IMR-90 (cell line): ENCODE data around the gene NDUFAF5. TPM values are rescaled to one million over a fixed set of nuclear protein-coding genes. Genes with fewer than 3 reads are reported as not detected.

ENCODE experiments used
- ATAC-seq: fragments of 200-7000 bp; cut with Tn5 transposase; 2 replicates; pipeline ENCODE4 v1.9.1; 2020; ENCODE audit warnings: low read depth, mild to moderate bottlenecking, moderate library complexity
- BruUV-seq: library from RNA; stranded (reverse); fragments of 400-500 nt; replicated peaks from 2 replicates; lab custom pipeline; 2021; lab: Mats Ljungman, UMichigan
- CTCF ChIA-PET: fragments of 300-600 bp; formaldehyde crosslinking; extraction: SDS; loops from one replicate; lab custom pipeline; 2021; ENCODE audit warnings: antibody characterized with exemption; lab: Yijun Ruan, JAX
- POLR2A ChIA-PET: fragments of 300-600 bp; sonication (Branson Sonifier 250); formaldehyde crosslinking; loops from one replicate; lab custom pipeline; 2022; ENCODE audit warnings: antibody characterized with exemption; ENCODE audit not compliant: unreplicated experiment; lab: Charles Lee
- DNase-seq: peaks from one replicate; pipeline ENCODE4 v3.0.0; 2013
- H2AFZ ChIP-seq: replicated peaks from 2 replicates; pipeline ENCODE3; 2013; ENCODE audit warnings: low read length, mild to moderate bottlenecking; ENCODE audit not compliant: poor library complexity
- H2AK5ac ChIP-seq: 2 replicates; pipeline ENCODE4 v1.6.1; 2013; ENCODE audit warnings: low read depth, low read length, inconsistent platforms
- H2AK9ac ChIP-seq: replicated peaks from 2 replicates; pipeline ENCODE3; 2013; ENCODE audit warnings: mild to moderate bottlenecking, low read depth, low read length, moderate library complexity; ENCODE audit not compliant: poor library complexity
- H2BK120ac ChIP-seq: 2 replicates; pipeline ENCODE4 v1.6.1; 2013; ENCODE audit warnings: low read depth, low read length, inconsistent platforms
- H2BK15ac ChIP-seq: 3 replicates; pipeline ENCODE4 v1.6.1; 2013; ENCODE audit warnings: low read depth, low read length, inconsistent platforms
- H2BK20ac ChIP-seq: 2 replicates; pipeline ENCODE4 v1.6.1; 2013; ENCODE audit warnings: low read depth, mild to moderate bottlenecking, inconsistent platforms, low read length, moderate library complexity
- H2BK5ac ChIP-seq: 2 replicates; pipeline ENCODE4 v1.6.1; 2013; ENCODE audit warnings: mild to moderate bottlenecking, low read depth, low read length, inconsistent platforms; ENCODE audit not compliant: poor library complexity, severe bottlenecking
- H3K14ac ChIP-seq: replicated peaks from 2 replicates; pipeline ENCODE4 v1.6.1; 2013; ENCODE audit warnings: low read depth, low read length, inconsistent platforms
- H3K18ac ChIP-seq: 2 replicates; pipeline ENCODE4 v1.6.1; 2013; ENCODE audit warnings: low read depth, low read length, control low read depth
- H3K23ac ChIP-seq: 2 replicates; pipeline ENCODE4 v1.6.1; 2013; ENCODE audit warnings: low read depth, low read length, inconsistent platforms
- H3K27ac ChIP-seq: 2 replicates; pipeline ENCODE4 v1.5.1; 2013; ENCODE audit warnings: mild to moderate bottlenecking, control low read depth, low read length; ENCODE audit not compliant: insufficient read depth
- H3K27me3 ChIP-seq: 2 replicates; pipeline ENCODE4 v1.6.1; 2013; ENCODE audit warnings: low read length; ENCODE audit not compliant: control insufficient read depth, insufficient read depth
- H3K36me3 ChIP-seq: 2 replicates; pipeline ENCODE4 v1.6.1; 2013; ENCODE audit warnings: low read length, mixed read lengths; ENCODE audit not compliant: control insufficient read depth, insufficient read depth
- H3K4ac ChIP-seq: 2 replicates; pipeline ENCODE4 v1.6.1; 2013; ENCODE audit warnings: low read depth, low read length, inconsistent platforms
- H3K4me1 ChIP-seq: 2 replicates; pipeline ENCODE4 v1.6.1; 2013; ENCODE audit warnings: low read length, mixed read lengths; ENCODE audit not compliant: control insufficient read depth, insufficient read depth
- H3K4me2 ChIP-seq: 2 replicates; pipeline ENCODE4 v1.6.1; 2013; ENCODE audit warnings: low read depth, mild to moderate bottlenecking, control low read depth, low read length, moderate library complexity
- H3K4me3 ChIP-seq: 2 replicates; pipeline ENCODE4 v1.5.1; 2013; ENCODE audit warnings: low read depth, mild to moderate bottlenecking, control low read depth, low read length, moderate library complexity; ENCODE audit not compliant: insufficient read depth
- H3K56ac ChIP-seq: 2 replicates; pipeline ENCODE4 v1.6.1; 2013; ENCODE audit warnings: low read length, inconsistent platforms; ENCODE audit not compliant: insufficient read depth; ENCODE audit errors: extremely low read depth
- H3K79me1 ChIP-seq, 2 experiments: 2 replicates each; pipeline ENCODE4 v1.6.1; 2013; ENCODE audit warnings: low read length in 2 of 2, inconsistent platforms in 1 of 2, low read depth in 1 of 2
- H3K9ac ChIP-seq: 2 replicates; pipeline ENCODE4 v1.6.1; 2013; ENCODE audit warnings: low read depth, low read length, control low read depth
- H3K9me1 ChIP-seq: 2 replicates; pipeline ENCODE4 v1.6.1; 2013; ENCODE audit warnings: low read length, inconsistent platforms; ENCODE audit not compliant: insufficient read depth
- H3K9me3 ChIP-seq: 2 replicates; pipeline ENCODE4 v1.6.1; 2013; ENCODE audit warnings: low read length; ENCODE audit not compliant: control insufficient read depth, insufficient read depth
- H4K20me1 ChIP-seq: 2 replicates; pipeline ENCODE4 v1.6.1; 2013; ENCODE audit warnings: low read length, inconsistent platforms; ENCODE audit not compliant: insufficient read depth
- H4K5ac ChIP-seq: 2 replicates; pipeline ENCODE4 v1.6.1; 2013; ENCODE audit warnings: mild to moderate bottlenecking, low read depth, low read length, control low read depth
- H4K8ac ChIP-seq, 2 experiments: 2 replicates each; pipeline ENCODE4 v1.6.1; 2013; ENCODE audit warnings: low read depth in 2 of 2, low read length in 2 of 2, control low read depth in 1 of 2, inconsistent platforms in 1 of 2
- H4K91ac ChIP-seq: 2 replicates; pipeline ENCODE4 v1.6.1; 2013; ENCODE audit warnings: low read depth, low read length, inconsistent platforms; ENCODE audit not compliant: insufficient read depth
- CTCF ChIP-seq: conservative IDR thresholded peaks from 2 replicates; pipeline ENCODE4 v1.5.1; 2012; ENCODE audit warnings: mild to moderate bottlenecking, low read depth, low read length, improper control_type of control experiment
- FOS ChIP-seq: fragments of 150-350 bp; IDR thresholded peaks from 2 replicates; pipeline ENCODE4 v1.6.1; 2016; ENCODE audit warnings: low read depth, low read length
- MAFK ChIP-seq: IDR thresholded peaks from 2 replicates; pipeline ENCODE4 v1.6.1; 2012; ENCODE audit warnings: low read depth, low read length, improper control_type of control experiment
- POLR2A ChIP-seq: IDR thresholded peaks from 2 replicates; pipeline ENCODE4 v1.6.1; 2012; ENCODE audit warnings: mild to moderate bottlenecking, low read depth, low read length
- RAD21 ChIP-seq: IDR thresholded peaks from 2 replicates; pipeline ENCODE4 v1.6.1; 2012; ENCODE audit warnings: low read length, improper control_type of control experiment
- SMC3 ChIP-seq: fragments of 150-350 bp; IDR thresholded peaks from 2 replicates; pipeline ENCODE4 v1.6.1; 2016; ENCODE audit warnings: low read depth, mild to moderate bottlenecking, antibody characterized with exemption, low read length, moderate library complexity
- WGBS, 2 experiments: methylation state at CpG; one replicate each; pipeline versions ENCODE4 v1.1.5 to v1.1.7; 2013; ENCODE audit warnings: missing lambda C conversion rate in 2 of 2; ENCODE audit not compliant: insufficient read length in 1 of 2; ENCODE audit errors: extremely low coverage in 2 of 2; 5-methylcytosine and 5-hydroxymethylcytosine counted together
- dilution Hi-C: fragments of 300-500 bp; cut with HindIII; formaldehyde crosslinking; loops from one replicate; pipeline ENCODE4 v1.14.3; 2018; ENCODE audit warnings: low sequenced_read_pairs; ENCODE audit not compliant: unreplicated experiment
- in situ Hi-C: fragments of 300-500 bp; cut with MboI; formaldehyde crosslinking; loops from 3 replicates; pipeline ENCODE4 v1.14.3; 2019; ENCODE audit warnings: low sequenced_read_pairs, inconsistent platforms, mixed read lengths
- intact Hi-C: fragments of 100-400 bp; cut with micrococcal nuclease; formaldehyde crosslinking; loops from 2 replicates; pipeline ENCODE4 v1.10.0; 2022
- polyA plus RNA-seq, 3 experiments: library from polyadenylated mRNA; depleted of rRNA; stranded (reverse); fragments of >200 nt; gene quantifications; 2 replicates each; pipeline ENCODE4 v1.2.3, GENCODE V29; 2012; ENCODE audit warnings: low replicate concordance in 1 of 3
- total RNA-seq: library from RNA; depleted of rRNA; stranded (reverse); fragments of >200 nt; gene quantifications from 2 replicates; pipeline ENCODE4 v1.2.3, GENCODE V29; 2012

NDUFAF5 gene
- total and polyA plus RNA-seq, 2 of the 4 experiments (the other 2 are of a cell fraction), result 6.8 to 12.3 TPM

DNA sequence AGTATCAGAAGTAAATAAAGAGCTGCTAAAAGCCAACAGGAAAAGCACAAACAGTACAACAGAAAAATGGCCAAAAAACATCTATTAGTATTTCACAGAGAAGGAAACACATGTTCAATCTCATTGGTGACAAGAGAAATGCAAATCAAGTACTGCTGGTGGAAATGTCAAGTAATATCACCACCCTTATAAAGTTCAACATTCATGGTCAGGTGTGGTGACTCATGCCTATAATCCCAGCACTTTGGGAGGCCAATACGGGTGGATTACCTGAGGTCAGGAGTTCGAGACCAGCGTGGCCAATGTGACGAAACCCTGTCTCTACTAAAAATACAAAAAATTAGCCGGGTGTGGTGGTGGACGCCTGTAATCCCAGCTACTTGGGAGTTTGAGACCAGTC is 42.9 kb upstream of the NDUFAF5 start:
- no peak overlapping the region for H3K56ac ChIP-seq
- H3K4me2 ChIP-seq, result no peak overlapping the region
- H3K9me3 ChIP-seq, result peaks cover 3% of the 10 kb centered on the region; the same call in 1 of the 2 replicates
- DNase-seq, result no peak
- no peak overlapping the region for H3K27ac ChIP-seq
- TF ChIP-seq SMC3 (no peak), FOS (no peak), CTCF (no peak), POLR2A (no peak), RAD21 (no peak), MAFK (no peak)
- no peak overlapping the region for H2BK20ac ChIP-seq
- BruUV-seq, result no TSS peak
- no peak for ATAC-seq
- no CpG with 5 or more reads among the region's 6 CpGs for WGBS, 2 experiments
- no peaks in the 10 kb centered on the region for H3K27me3 ChIP-seq
- no peak overlapping the region for H2BK5ac ChIP-seq
- H2AFZ ChIP-seq, result no peak overlapping the region
- no peak overlapping the region for H2AK5ac ChIP-seq
- no peak overlapping the region for H3K14ac ChIP-seq
- H3K9ac ChIP-seq, result no peak overlapping the region
- peaks cover 0 to 5% of the 10 kb centered on the region in 2 experiments; a peak in 3 of 4 replicates for H3K79me1 ChIP-seq
- in situ Hi-C loops, result no loop called here
- no peak overlapping the region for H2AK9ac ChIP-seq
- no peaks in the 10 kb centered on the region for H4K20me1 ChIP-seq
- H3K4ac ChIP-seq, result no peak overlapping the region
- no peaks in the 10 kb centered on the region for H3K4me1 ChIP-seq
- H4K8ac ChIP-seq, result no peak overlapping the region
- no peak overlapping the region for H3K4me3 ChIP-seq
- H3K36me3 ChIP-seq, result peaks cover 10% of the 10 kb centered on the region
- H4K91ac ChIP-seq, result no peak overlapping the region
- POLR2A ChIA-PET, result no interaction called here
- H3K9me1 ChIP-seq, result 0 out of 2 replicates have a peak, but pooled peaks cover 3% of the 10 kb centered on the region
- H3K23ac ChIP-seq, result no peak overlapping the region
- no peak overlapping the region for H4K5ac ChIP-seq
- intact Hi-C loops, result loop anchor here (10.0 kb wide), 1 partner anchor 157 kb away; no protein-coding TSS in a partner anchor
- no peak overlapping the region for H2BK15ac ChIP-seq
- H2BK120ac ChIP-seq, result no peak overlapping the region
- dilution Hi-C loops, result no loop called here
- H3K18ac ChIP-seq, result no peak overlapping the region
- CTCF ChIA-PET, result interaction anchor here (0.7 kb wide), 1 partner anchor 342 kb away, joined by 4 read pairs; no protein-coding TSS in a partner anchor
